Mammary epithelial cell (primary cell): Measurements from ENCODE around the gene ATP1A2.

Experiments
- EZH2 ChIP-seq: IDR thresholded peaks from 2 replicates; pipeline ENCODE4 v1.6.1; 2012; ENCODE audit warnings: low read length, inconsistent platforms, borderline replicate concordance
- TF ChIP-seq, protein P1 (sequence below), 2 donors: IDR thresholded peaks in 1 of 2; conservative IDR thresholded peaks in 1 of 2; 2 replicates each; pipeline ENCODE4 v1.5.1; 2011 to 2012; ENCODE audit warnings: inconsistent platforms in 2 of 2, low read length in 2 of 2, mild to moderate bottlenecking in 2 of 2, control low read depth in 1 of 2, low read depth in 1 of 2; ENCODE audit not compliant: insufficient read depth in 1 of 2; ENCODE audit errors: extremely low read depth in 1 of 2

DNA sequence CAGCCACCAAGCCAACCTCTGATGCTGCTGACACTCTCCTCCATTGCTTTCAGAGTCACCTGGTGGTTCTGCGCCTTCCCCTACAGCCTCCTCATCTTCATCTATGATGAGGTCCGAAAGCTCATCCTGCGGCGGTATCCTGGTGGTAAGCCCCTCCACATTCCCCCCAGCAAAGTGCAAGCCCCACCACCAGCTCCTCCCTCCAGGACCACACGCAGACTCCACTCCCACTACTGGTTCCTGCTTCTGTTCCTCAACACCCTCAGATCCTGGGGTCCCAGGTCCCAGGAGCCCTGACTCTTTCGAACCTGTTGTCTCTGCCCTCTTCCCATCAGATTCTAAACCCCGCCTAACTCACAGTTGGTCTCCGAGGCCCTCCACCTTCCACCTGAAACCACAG, 24.3 kb downstream of the ATP1A2 start:
- TF ChIP-seq, protein P1, sequence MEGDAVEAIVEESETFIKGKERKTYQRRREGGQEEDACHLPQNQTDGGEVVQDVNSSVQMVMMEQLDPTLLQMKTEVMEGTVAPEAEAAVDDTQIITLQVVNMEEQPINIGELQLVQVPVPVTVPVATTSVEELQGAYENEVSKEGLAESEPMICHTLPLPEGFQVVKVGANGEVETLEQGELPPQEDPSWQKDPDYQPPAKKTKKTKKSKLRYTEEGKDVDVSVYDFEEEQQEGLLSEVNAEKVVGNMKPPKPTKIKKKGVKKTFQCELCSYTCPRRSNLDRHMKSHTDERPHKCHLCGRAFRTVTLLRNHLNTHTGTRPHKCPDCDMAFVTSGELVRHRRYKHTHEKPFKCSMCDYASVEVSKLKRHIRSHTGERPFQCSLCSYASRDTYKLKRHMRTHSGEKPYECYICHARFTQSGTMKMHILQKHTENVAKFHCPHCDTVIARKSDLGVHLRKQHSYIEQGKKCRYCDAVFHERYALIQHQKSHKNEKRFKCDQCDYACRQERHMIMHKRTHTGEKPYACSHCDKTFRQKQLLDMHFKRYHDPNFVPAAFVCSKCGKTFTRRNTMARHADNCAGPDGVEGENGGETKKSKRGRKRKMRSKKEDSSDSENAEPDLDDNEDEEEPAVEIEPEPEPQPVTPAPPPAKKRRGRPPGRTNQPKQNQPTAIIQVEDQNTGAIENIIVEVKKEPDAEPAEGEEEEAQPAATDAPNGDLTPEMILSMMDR (conservative IDR thresholded peaks at IDR 0.05 in 1 of 2, IDR thresholded peaks at IDR 0.05 in 1 of 2; ENCODE audit: extremely low read depth in 1 of 2, insufficient read depth in 1 of 2, low read depth in 1 of 2, low read length in 2 of 2) = no peak
- TF ChIP-seq EZH2 = no peak
